Effector CD4-positive, alpha-beta T cell (primary cell): ENCODE results near the gene PTPRE.

Experiments used
- DNase-seq: peaks from one replicate; pipeline ENCODE4 v3.0.0-alpha.2; 2020

The PTPRE gene

DNA sequence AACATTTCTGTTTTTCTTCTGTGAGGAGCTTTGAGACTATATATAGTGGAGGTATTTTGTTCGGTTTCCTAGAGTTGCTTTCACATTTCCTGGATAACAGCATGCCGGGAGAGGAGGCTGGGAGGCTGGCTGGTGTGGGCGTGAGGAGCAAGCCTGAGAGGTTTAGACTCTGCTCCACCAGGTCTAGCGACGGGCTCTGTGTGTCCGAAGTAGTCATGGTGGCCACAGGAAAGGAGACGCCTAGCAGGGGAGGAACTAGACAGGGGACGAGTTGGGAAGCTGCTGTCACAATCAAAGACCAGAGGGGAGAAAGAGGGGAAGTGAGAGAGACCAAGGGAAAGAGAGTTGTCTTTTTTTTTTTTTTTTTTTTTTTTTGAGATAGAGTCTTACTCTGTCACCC, 19.6 kb downstream of the PTPRE start:
- no peak for DNase-seq

DNA sequence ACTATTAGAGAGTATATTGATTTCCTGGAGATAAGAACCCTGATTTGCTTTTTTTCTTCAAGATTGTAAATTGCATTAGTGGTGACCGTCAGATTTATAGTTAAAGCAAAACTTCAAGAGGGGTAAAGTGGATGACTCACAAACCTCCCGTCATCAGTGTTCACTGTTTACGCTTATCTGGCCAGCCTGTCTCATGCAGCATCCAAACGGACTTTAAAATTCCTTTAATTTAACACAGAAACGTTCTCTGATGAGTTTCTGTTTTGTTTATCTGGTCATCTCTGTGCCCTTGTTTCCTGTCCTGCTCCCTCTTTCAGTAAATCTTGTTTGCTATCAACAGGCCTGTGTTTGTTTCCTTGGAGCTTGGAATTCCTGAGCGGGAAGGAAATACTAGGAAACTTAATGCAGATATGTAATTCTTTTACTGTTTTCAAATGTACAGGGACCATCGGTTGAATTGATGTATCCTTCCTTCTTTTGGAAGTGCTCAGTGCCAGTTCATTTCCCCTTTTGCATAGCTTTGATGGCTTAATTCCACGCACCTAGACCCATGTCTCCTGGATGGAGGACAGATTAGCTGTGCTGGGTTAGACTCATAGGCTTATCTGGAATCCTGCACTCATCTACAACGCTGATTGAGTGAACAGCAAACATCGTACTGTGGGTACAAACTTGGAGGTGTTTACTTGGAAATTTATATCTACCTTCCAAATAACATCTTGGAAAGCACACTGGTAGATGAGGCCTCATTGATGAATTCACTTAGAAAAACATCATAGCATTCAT, 21.3 kb downstream of the PTPRE start:
- no peak for DNase-seq

DNA sequence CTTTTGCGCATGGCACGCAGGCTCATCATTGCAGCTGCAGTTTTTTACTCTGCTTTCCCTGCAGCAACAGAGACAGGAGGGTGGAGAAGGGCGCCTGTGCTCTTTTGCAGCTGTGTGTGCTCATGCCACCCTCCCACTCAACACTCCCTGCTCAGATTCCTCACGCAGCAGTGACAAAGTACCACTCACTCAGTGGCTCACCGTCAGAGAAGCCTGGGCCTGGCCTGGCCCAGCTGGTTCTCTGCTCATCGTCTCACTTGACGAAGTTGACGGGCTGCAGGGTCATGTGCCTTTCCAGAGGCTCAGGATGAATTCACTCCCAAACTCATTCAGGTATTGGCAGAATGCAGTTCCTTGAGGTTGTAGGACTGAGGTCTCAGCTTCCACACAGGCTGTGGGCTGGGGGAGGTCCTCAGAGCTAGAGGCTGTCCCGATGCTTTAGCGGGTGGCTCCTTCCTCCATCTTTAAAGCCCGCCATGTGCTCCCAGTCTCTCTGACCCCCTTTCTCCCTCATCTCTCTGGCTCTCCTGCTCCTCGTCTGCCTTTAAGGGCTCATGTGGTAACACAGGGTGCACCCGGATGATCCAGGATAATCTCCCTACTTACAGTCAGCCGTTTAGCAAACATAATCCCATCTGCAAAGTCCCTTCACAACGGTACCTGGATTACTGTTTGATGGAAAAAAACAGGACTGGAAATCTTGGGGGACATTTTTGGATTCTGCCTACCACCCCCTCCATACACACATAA, 25.8 kb downstream of the PTPRE start:
- DNase-seq = no peak

DNA sequence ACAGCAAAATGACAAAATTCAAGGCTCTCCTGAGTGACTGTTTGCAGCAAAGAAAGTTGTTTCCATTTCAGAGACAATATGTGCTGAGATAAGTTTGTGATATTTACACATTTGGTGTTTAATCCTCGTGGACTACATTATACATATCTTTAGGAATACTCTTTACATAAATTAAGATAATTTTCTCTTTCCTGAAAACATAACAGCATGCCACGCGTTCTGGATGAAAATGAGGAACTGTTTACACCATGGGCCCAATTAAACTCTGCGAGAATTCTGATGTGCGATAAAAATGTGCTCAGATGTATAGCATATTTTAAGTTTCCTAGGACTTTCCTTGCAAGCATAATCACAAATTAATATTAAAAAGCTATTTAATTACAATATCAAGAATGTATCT, 26.4 kb downstream of the PTPRE start:
- DNase-seq = no peak

DNA sequence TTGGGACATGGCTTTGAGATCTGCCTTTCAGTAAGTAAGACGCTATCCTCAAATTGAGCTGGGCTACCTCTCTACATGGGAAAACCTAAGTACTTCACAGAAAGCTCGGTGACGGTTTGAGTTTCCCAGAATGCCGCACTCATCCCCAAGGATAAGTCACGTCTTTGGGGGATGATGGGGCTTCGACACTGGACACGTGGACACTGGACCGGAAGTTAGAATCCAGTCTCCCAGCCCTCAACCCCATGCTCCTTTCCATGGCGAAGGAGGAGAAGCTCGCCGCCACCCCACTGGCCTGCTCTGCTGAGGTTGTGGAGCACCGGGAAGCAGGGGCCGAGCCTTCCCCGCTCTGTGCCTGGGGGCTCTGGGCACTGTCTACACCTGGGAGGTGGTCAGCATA, 27.5 kb downstream of the PTPRE start:
- no peak for DNase-seq

DNA sequence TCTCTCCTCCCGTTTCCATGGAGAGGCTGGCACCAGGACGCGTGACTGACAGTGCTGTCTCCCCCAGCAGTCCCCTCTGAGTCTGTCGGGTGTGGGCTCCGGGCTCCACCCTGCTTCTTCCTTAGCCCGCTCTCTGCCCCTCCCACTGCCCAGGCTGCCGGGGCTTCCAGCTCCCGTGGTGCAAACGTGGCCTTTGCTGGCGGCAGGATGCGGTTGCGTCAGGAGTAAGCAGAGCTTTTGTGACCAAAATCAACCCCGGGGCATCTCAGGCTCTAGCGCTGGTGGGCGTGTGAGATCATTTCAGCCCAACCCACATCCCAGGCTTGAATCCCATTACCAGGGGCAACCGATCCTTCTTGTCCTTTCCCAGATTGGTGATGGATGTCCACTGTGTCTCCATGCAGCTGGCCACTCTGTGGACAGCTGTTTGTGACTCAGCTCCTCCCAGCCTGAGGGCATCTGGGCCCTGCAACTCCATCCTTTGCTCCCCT, 28.2 kb downstream of the PTPRE start:
- DNase-seq = no peak

DNA sequence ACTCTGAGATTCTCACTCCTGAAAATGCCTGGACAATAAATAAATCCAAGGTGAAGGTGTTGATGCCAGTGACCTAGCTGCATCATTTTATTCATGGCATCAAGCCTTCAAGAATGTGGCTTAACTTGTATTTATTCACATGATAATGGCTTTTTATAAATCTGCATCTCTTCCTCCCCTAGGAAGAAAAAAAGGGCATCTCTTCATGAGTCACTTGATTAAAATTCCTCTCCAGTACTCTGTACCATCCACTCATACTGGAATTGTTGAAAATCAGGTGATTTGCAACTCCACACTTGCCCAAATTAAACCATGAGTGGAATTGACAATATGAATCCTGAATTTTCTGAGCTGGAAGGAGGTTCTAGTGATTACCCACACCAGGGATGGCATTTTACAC, 30.2 kb downstream of the PTPRE start:
- DNase-seq = no peak

DNA sequence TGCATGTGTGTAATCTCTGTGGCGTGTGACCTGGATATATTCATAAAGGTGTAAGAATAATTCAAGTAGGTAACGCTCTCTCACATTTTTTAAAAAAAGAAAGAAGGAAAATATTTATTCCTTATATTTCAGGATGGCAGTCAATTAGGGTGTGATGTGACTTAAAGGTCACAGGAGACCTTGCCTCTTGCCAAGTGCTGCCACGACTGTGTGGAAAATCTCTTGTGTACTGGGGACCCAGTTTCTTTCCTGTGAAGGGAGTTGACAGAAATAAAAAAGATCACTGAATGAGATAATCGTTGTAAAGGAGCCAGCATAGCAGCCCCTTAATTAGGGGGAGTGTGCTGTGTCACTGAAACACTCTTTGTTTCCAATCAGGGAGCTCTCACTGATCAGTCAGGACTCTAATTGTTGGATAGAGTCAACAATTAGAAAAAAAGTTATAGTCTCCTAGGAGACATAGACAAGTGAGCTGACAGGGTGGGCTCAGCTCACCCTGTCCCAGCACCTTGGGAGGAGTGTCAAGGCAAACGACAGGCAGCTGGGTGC, 31.1 kb downstream of the PTPRE start:
- DNase-seq = no peak

DNA sequence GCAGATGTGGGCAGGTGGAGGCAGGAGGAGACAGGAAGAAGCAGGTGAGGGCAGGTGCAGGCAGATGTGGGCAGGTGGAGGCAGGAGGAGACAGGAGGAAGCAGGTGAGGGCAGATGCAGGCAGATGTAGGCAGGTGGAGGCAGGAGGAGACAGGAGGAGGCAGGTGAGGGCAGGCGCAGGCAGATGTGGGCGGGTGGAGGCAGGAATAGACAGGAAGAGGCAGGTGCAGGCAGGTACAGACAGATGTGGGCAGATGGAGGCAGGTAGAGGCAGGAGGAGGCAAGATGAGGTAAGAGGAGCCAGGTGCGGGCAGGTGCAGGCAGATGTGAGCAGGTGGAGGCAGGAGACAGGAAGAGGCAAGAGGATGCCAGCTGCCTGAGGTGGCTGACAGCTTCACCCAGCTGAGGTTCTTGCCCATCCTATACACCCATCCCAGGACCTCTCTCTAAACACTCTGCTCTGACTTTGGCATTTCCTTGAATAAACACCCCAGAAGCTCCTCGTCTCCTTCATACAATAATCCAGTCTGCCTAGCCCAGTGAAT, 33.0 kb downstream of the PTPRE start:
- no peak for DNase-seq

DNA sequence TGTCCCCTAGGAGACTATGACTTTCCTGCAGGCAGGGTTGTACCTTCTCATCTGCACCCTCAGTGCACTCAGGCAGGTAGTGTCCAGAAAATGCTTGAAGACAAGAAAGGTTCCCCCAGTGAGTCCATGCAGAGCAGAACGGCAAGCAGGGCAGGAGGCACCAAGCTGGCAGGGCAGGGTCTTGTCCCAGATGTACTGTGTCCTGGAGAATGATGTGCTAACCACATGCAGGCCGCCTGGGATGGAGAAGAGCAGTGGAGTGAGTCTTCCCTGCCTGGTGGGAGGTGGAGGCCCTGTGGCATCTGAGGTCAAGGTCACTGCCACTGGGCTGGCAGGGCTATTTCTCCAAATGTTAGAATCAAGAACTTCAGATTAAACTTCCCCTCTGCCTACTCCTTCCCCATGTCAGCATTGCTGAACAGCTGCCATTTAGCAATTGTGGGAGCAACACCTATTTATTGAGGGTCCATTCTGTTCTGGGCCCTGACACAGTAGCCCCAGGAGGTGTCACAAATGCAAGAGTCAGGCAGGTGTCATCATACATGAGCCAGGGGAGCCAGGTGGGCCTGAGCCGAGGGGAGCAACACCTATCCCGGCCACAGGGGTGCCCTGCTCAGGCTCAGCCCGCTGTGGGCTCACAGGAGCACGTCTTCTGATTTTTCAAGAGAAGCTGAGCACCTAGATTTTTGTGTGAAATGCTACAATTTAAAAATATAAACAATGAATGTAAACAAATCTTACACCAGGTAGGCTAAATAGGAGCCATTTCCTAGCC, 34.1 kb downstream of the PTPRE start:
- DNase-seq = no peak

DNA sequence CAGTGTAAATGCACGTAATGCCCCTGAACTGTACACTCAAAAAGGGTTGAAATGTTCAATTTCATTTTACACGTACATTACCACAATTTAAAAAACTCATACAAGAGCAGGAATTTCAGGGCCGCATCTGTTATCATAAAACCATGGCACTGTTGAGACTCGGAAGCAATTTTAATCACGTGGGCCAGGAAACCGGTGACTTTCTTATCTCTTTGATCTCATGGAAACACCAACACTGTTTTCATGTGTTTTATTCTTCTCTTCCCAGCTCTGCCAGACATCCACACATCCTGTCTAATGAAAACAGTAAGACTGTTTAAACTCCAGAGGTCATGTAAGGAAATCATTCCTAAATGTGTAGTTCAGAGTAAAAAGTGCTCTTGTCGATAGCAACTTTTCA, 35.9 kb downstream of the PTPRE start:
- no peak for DNase-seq

DNA sequence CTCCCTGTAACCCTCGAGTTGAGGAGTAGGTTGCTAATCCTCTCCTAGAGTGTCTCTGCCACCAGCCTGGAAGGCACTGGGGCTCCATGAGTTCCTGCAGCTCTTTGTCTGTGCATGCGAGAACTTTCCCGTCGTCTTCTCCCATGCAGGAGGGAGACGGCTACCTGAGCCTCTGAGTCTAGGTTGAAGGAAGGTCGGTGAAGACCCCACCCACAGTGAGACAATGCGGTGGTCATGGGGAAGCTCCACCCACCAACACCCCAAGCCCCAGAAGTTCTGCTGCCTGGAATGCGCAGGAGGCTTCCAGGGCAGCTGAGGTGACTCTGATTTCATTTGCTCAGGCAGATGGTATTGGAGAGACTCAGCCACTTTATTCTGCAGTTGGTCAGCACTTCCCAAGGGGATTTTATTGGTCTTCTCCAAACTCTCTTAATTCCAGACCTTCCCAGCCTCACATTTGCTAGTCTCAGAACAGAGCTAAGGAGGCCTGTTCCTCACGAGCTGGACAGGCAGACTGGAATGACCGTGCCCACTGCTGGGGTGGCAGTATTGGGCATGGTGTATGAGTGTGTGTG, 36.5 kb downstream of the PTPRE start:
- no peak for DNase-seq

DNA sequence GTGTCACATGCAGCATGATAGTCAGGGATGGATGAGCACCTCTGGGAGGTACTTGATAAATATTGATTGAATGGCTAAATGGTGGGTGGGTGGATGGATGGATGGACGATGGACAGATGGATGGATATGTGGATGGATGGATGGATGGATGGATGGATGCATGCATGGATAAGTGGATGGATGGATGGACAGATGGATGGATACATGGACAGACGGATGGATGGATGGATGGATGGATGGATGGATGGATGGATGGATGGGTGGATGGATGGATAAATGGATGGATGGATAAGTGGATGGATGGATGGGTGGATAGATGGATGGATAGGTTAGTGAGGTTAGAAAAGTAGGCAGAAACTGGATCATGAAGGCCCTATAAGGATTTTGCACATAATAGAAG, 37.4 kb downstream of the PTPRE start:
- DNase-seq = no peak

DNA sequence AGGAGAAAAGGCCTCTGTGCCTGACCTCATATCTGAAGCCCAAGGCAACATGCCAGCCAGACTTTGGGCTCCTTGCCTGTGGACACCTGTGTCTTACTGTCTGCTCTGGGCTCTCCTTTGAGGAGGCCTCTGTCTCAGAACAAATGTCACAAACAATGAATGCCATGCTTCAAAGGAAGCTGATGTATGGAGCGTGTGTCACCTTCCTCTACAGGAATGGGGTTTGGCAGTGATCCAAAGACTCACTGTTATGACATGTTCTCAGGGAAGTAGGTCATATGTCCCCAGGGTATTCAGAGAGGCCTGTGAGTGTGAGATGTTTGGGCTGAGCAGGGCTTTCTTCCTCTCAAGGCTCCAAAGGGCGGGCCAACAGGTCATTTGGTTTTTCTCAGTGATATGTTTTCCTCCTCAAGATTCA, 38.4 kb downstream of the PTPRE start:
- DNase-seq = no peak

DNA sequence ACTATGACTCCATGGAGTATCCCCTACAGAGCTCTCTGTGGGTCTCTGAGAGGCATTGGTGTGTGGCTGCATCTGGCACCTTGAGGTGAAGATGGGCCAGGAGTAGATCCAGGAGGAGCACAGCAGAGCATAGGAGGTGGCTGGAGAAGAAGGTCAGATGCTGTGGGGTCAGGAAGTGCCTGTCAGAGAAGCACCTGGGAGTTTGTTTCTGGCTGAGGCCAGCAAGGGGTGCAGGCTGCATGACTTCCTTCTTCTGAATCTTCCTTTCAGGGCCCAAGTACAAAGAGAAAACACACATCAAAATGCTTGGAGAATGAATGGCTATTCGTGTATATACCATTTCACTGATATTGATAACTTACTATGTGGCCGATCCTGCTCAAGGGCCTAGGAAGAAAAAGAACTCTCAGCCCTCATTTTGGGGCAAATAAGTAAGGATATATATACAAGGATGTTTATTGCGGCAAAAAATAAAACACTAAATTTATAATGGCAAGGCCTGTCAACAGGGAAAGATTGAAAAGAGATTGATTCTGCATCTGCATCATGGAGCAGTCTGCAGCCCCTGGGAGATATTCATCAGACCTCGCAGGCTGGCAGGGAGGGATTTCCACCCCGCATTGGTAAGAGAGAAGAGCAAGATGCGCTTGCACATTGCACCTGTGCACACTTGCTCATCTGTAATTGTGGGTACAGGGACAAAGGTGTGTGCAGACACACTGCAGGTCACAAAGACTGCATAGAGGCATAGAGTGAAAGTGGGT, 39.2 kb downstream of the PTPRE start:
- no peak for DNase-seq

DNA sequence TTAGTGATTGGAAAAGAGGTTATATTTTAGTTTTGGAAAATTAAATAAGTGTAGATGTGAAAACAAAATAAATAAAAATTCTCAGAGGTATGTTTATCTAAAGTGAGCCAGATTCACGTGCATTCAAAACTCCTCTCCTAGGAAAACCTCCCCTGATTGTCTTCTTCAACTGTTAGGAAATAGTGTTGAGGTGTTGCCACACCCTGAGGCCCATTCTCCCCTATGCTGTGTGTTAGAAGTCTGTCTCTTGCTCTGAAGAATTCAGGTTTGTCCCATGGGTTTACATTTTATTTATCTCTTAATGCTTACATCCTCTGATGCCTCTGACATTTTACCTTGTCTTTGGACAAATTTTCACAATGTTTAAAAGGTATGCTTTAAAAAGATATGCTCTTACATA, 40.3 kb downstream of the PTPRE start:
- no peak for DNase-seq

DNA sequence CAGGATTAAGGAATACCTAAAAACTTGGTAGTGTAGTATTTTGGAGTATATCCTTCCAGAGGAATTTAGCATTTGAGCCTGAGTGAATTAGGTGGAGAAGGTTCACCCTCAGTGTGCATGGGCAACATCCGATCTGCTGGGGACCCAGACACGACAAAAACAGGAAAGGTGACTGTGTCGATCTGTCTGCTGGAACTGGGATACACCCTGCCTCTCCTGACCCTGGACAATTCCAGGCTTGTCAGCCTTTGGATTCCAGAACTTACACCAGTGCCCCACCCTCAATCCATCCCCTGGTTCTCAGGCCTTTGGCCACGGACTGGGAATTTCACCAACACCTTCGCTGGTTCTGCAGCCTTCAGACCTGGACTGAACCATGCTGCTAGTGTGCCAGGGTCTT, 41.9 kb downstream of the PTPRE start:
- no peak for DNase-seq

DNA sequence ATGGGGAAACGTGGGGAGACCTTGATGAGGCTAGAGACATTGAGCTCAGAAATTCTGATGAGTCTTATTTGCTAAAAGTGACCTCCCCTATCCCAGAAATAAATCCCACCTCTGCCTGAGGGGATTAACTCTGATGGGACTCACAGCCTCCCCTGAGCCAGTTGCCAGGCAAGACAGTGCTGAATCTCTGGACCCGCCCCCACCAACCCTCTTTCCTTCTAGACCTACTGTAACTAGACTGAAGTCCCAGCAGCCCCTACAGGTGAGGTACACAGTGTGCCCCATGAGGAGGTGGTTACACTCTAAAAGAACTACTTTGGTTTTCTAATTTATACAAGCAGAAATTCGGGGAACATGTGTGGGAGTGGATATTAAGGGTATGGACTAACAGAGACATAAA, 42.9 kb downstream of the PTPRE start:
- DNase-seq = no peak

DNA sequence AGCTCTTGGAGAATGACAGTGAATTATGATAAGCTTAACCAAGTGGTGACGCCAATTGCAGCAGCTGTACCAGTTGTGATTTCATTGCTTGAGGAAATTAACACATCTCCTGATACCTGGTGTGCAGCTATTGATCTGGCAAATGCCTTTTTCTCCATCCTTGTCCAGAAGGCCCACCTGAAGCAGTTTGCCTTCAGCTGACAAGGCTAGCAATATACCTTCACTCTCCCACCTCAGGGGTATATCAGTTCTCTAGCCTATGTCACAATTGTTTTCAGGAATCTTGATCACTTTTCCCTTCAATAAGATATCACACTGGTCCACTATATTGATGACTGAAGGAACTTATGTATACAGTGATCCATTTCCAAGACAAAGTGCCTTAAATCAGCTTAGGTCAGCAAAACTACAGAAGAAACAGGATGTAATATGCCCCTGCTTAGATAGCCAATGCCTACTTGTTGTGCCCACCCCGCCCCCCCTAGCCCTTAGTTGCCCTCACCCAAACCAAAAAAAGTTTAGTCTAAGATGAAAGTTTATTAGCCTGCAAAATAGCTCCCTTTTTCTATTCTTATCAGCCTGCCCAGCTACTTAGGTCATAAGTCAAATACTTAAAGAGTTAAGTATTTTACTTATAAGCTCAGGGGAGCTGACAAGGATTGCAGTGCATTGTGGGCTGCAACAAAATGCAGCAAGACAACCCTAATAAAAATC, 45.1 kb downstream of the PTPRE start:
- no peak for DNase-seq

DNA sequence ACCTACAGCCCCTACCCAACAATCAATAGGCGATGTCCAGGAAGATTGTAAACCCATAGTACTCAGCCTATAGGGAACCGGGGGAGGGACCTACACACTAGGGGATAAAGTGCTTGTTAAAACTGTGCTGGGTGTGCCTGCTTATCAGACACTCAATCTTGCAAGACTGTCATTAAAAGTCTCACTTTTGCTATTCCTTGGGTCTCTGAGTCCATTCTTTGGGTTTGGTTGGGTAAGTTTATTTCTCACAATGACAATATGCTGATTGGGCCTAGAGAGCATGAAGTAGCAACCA, 45.6 kb downstream of the PTPRE start:
- DNase-seq = no peak

DNA sequence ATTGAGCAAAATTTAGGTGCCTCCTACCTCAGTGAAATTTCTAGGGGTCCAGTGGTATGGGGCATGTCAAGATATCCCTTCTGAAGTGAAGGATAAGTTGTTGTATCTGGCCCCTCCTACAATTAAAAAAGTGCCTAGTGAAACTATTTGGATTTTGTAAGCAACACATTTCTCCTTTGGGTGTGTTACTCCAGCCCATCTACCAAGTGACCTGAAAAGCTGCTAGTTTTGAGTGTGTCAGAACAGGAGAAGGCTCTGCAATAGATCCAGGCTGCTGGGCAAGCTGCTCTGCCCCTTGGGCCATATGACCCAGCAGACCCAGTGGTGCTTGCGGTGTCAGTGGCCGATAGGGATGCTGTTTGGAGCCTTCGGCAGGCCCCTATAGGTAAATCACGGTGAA, 46.0 kb downstream of the PTPRE start:
- DNase-seq = no peak
